ENCODE measurements around the gene SYNGAP1. TPM values are rescaled to one million over a fixed set of nuclear protein-coding genes. Genes with fewer than 3 reads are reported as not detected.
A peak's percentile ranks its signal among the peaks of the same experiment; 100 is the strongest.

The SYNGAP1 gene
- total and polyA plus RNA-seq, 2 donors (not counting 1 experiment from before 2014, with no cell fraction given): 3.6 to 7.3 TPM

- Histone ChIP-seq H3K36me3 (ENCODE audit: control insufficient read depth, insufficient read depth, low read length) (peaks cover 7% of the 10 kb centered on the region), H3K79me2 (ENCODE audit: control insufficient read depth, insufficient read depth, low read length) (peaks cover 57% of the 10 kb centered on the region), H3K4me3 (replicated peaks in 1 of 4; ENCODE audit: control extremely low read depth in 1 of 4, insufficient read depth in 1 of 4, low read depth in 3 of 4, low read length in 4 of 4) (no peak overlapping the region), H3K9me3 (ENCODE audit: control insufficient read depth, insufficient read depth, low read depth, low read length) (no peaks in the 10 kb centered on the region), H2AFZ (ENCODE audit: low read length) (no peak overlapping the region), H3K27ac (ENCODE audit: insufficient read depth, low read length) (peak overlapping the region; percentile 44), H3K4me2 (ENCODE audit: extremely low read depth, insufficient read depth, low read length) (peak overlapping the region; percentile 85), H3K9ac (ENCODE audit: insufficient read depth, low read length) (no peak overlapping the region), H3K4me1 (ENCODE audit: control insufficient read depth, extremely low read depth, insufficient read depth, low read length) (peaks cover 26% of the 10 kb centered on the region), H3K27me3 (ENCODE audit: control insufficient read depth, insufficient read depth, low read length) (no peaks in the 10 kb centered on the region), H4K20me1 (ENCODE audit: control insufficient read depth, extremely low read depth, insufficient read depth, low read length) (no peaks in the 10 kb centered on the region)
- TF ChIP-seq EZH2 (IDR thresholded peaks at IDR 0.05; ENCODE audit: low read length, missing control alignments): no peak
- peak; percentile 50 to 54 for TF ChIP-seq CTCF (conservative IDR thresholded peaks at IDR 0.05 in 1 of 2, IDR thresholded peaks at IDR 0.05 in 1 of 2; ENCODE audit: low read depth in 1 of 2, low read length in 2 of 2)
- DNase-seq (ENCODE audit: low read depth in 2 of 2): no peak
These were observed 5.1 kb upstream of the SYNGAP1 start for GRCh38 chr6:33414592-33415271.

GRCh38 chr6:33415831-33416230 lies 4.0 kb upstream of the SYNGAP1 start:
- Histone ChIP-seq H3K36me3 (ENCODE audit: control insufficient read depth, insufficient read depth, low read length) (peaks cover 7% of the 10 kb centered on the region), H4K20me1 (ENCODE audit: control insufficient read depth, extremely low read depth, insufficient read depth, low read length) (no peaks in the 10 kb centered on the region), H3K4me1 (ENCODE audit: control insufficient read depth, extremely low read depth, insufficient read depth, low read length) (peaks cover 24% of the 10 kb centered on the region), H3K79me2 (ENCODE audit: control insufficient read depth, insufficient read depth, low read length) (peaks cover 60% of the 10 kb centered on the region), H3K27ac (ENCODE audit: insufficient read depth, low read length) (peak overlapping the region; percentile 100), H3K9ac (ENCODE audit: insufficient read depth, low read length) (no peak overlapping the region), H3K27me3 (ENCODE audit: control insufficient read depth, insufficient read depth, low read length) (no peaks in the 10 kb centered on the region), H3K9me3 (ENCODE audit: control insufficient read depth, insufficient read depth, low read depth, low read length) (no peaks in the 10 kb centered on the region), H2AFZ (ENCODE audit: low read length) (no peak overlapping the region), H3K4me3 (replicated peaks in 1 of 4; ENCODE audit: control extremely low read depth in 1 of 4, insufficient read depth in 1 of 4, low read depth in 3 of 4, low read length in 4 of 4) (peak overlapping the region; percentile 77 to 95 (median 83)), H3K4me2 (ENCODE audit: extremely low read depth, insufficient read depth, low read length) (peak overlapping the region; percentile 85)
- TF ChIP-seq EZH2 (IDR thresholded peaks at IDR 0.05; ENCODE audit: low read length, missing control alignments): no peak
- TF ChIP-seq CTCF (conservative IDR thresholded peaks at IDR 0.05 in 1 of 2, IDR thresholded peaks at IDR 0.05 in 1 of 2; ENCODE audit: low read depth in 1 of 2, low read length in 2 of 2): no peak
- no peak for DNase-seq (ENCODE audit: low read depth in 2 of 2)

- peak overlapping the region; percentile 50 for H3K9ac ChIP-seq (ENCODE audit: insufficient read depth, low read length)
- H3K36me3 ChIP-seq (ENCODE audit: control insufficient read depth, insufficient read depth, low read length): peaks cover 7% of the 10 kb centered on the region
- H3K4me2 ChIP-seq (ENCODE audit: extremely low read depth, insufficient read depth, low read length): peak overlapping the region; percentile 85
- no peak for TF ChIP-seq CTCF (conservative IDR thresholded peaks at IDR 0.05 in 1 of 2, IDR thresholded peaks at IDR 0.05 in 1 of 2; ENCODE audit: low read depth in 1 of 2, low read length in 2 of 2)
- no peak for TF ChIP-seq EZH2 (IDR thresholded peaks at IDR 0.05; ENCODE audit: low read length, missing control alignments)
- no peaks in the 10 kb centered on the region for H3K9me3 ChIP-seq (ENCODE audit: control insufficient read depth, insufficient read depth, low read depth, low read length)
- H3K4me1 ChIP-seq (ENCODE audit: control insufficient read depth, extremely low read depth, insufficient read depth, low read length): peaks cover 24% of the 10 kb centered on the region
- peak overlapping the region; percentile 77 to 95 (median 83) for H3K4me3 ChIP-seq (replicated peaks in 1 of 4; ENCODE audit: control extremely low read depth in 1 of 4, insufficient read depth in 1 of 4, low read depth in 3 of 4, low read length in 4 of 4)
- H3K27ac ChIP-seq (ENCODE audit: insufficient read depth, low read length): peak overlapping the region; percentile 100
- no peak overlapping the region for H2AFZ ChIP-seq (ENCODE audit: low read length)
- H3K79me2 ChIP-seq (ENCODE audit: control insufficient read depth, insufficient read depth, low read length): peaks cover 58% of the 10 kb centered on the region
- H4K20me1 ChIP-seq (ENCODE audit: control insufficient read depth, extremely low read depth, insufficient read depth, low read length): no peaks in the 10 kb centered on the region
- no peak for DNase-seq (ENCODE audit: low read depth in 2 of 2)
- no peaks in the 10 kb centered on the region for H3K27me3 ChIP-seq (ENCODE audit: control insufficient read depth, insufficient read depth, low read length)
These were observed 3.3 kb upstream of the SYNGAP1 start for GRCh38 chr6:33416386-33417127.
